ENCODE measurements around the gene PHACTR4.
"Not testable (repeated sequence)": the region's sequence is repeated elsewhere in the genome, so short reads cannot be mapped to it uniquely, and the experiment has no call there.

PHACTR4 gene

GRCh38 chr1:28482138-28482537, 112.6 kb downstream of the PHACTR4 start:
- FAIRE-seq, result no peak
- DNase-seq (ENCODE audit: insufficient read length, low spot score), result no peak

- DNase-seq (ENCODE audit: insufficient read length, low spot score), result no peak
- no peak for FAIRE-seq
Observed at GRCh38 chr1:28482702-28483101, 113.2 kb downstream of the PHACTR4 start.

GRCh38 chr1:28494737-28495136, 125.2 kb downstream of the PHACTR4 start:
- DNase-seq (ENCODE audit: insufficient read length, low spot score), result no peak
- no peak for FAIRE-seq

- DNase-seq (ENCODE audit: insufficient read length, low spot score) (no peak), FAIRE-seq (no peak)
Observed at GRCh38 chr1:28499553-28499952, 130.0 kb downstream of the PHACTR4 start.

- DNase-seq (ENCODE audit: insufficient read length, low spot score) (no peak), FAIRE-seq (no peak)
Observed at GRCh38 chr1:28501925-28502324, 132.4 kb downstream of the PHACTR4 start.

- DNase-seq (ENCODE audit: insufficient read length, low spot score) (no peak), FAIRE-seq (no peak)
Observed at GRCh38 chr1:28503117-28503516, 133.6 kb downstream of the PHACTR4 start.

GRCh38 chr1:28505406-28506187, 136.1 kb downstream of the PHACTR4 start, which contains the start of gene RCC1:
TSS of gene RCC1 (plus strand) at chr1:28506043. CDS start at chr1:28529867, 23,824 bp downstream.
- FAIRE-seq (no peak), DNase-seq (ENCODE audit: insufficient read length, low spot score) (peak; percentile 94)

GRCh38 chr1:28506907-28507246, 137.3 kb downstream of the PHACTR4 start:
- FAIRE-seq (no peak), DNase-seq (ENCODE audit: insufficient read length, low spot score) (no peak)

GRCh38 chr1:28507247-28507645, 137.7 kb downstream of the PHACTR4 start:
- no peak for DNase-seq (ENCODE audit: insufficient read length, low spot score)
- no peak for FAIRE-seq

- DNase-seq (ENCODE audit: insufficient read length, low spot score) (no peak), FAIRE-seq (no peak)
Observed at GRCh38 chr1:28507646-28508434, 138.3 kb downstream of the PHACTR4 start.

- FAIRE-seq, result no peak
- no peak for DNase-seq (ENCODE audit: insufficient read length, low spot score)
Observed at GRCh38 chr1:28508435-28508754, 138.9 kb downstream of the PHACTR4 start.

GRCh38 chr1:28509705-28510272, 140.2 kb downstream of the PHACTR4 start:
- no peak for FAIRE-seq
- DNase-seq (ENCODE audit: insufficient read length, low spot score), result no peak

GRCh38 chr1:28510273-28510969, 140.9 kb downstream of the PHACTR4 start:
- DNase-seq (ENCODE audit: insufficient read length, low spot score) (no peak), FAIRE-seq (no peak)

GRCh38 chr1:28510970-28511440, 141.5 kb downstream of the PHACTR4 start:
- FAIRE-seq, result no peak
- DNase-seq (ENCODE audit: insufficient read length, low spot score), result no peak

- no peak for DNase-seq (ENCODE audit: insufficient read length, low spot score)
- no peak for FAIRE-seq
Observed at GRCh38 chr1:28512058-28512611, 142.6 kb downstream of the PHACTR4 start.

- DNase-seq (ENCODE audit: insufficient read length, low spot score); FAIRE-seq: not testable (repeated sequence)
Observed at GRCh38 chr1:28514445-28514933, 144.9 kb downstream of the PHACTR4 start.

GRCh38 chr1:28516518-28516956, 147.0 kb downstream of the PHACTR4 start:
- no peak for FAIRE-seq
- no peak for DNase-seq (ENCODE audit: insufficient read length, low spot score)

GRCh38 chr1:28517649-28517999, 148.1 kb downstream of the PHACTR4 start:
- DNase-seq (ENCODE audit: insufficient read length, low spot score), result no peak
- FAIRE-seq, result no peak

GRCh38 chr1:28518000-28518744, 148.6 kb downstream of the PHACTR4 start:
- peak; percentile 91 for DNase-seq (ENCODE audit: insufficient read length, low spot score)
- no peak for FAIRE-seq
